Upper lobe of left lung (tissue), 4 donors: ENCODE measurements around the gene DPP10.

Source experiments
- CTCF ChIP-seq, 6 experiments: fragments of 450-650 bp in 4 of 6; fragments of 200-600 bp in 2 of 6; sonication (generic) in 2 of 6; IDR thresholded peaks; one replicate each; pipeline ENCODE4 v1.5.1; 2016 to 2019; ENCODE audit warnings: antibody characterized with exemption in 6 of 6
- EP300 ChIP-seq, 4 donors: sonication (generic); formaldehyde crosslinking; IDR thresholded peaks; one replicate each; pipeline ENCODE4 v1.5.1; 2017; ENCODE audit warnings: antibody characterized with exemption in 4 of 4, control low read depth in 2 of 4
- POLR2A ChIP-seq, 4 donors: fragments of 450-650 bp; IDR thresholded peaks; one replicate each; pipeline ENCODE4 v1.5.1; 2016 to 2017; ENCODE audit warnings: antibody characterized with exemption in 4 of 4, mild to moderate bottlenecking in 2 of 4

DNA sequence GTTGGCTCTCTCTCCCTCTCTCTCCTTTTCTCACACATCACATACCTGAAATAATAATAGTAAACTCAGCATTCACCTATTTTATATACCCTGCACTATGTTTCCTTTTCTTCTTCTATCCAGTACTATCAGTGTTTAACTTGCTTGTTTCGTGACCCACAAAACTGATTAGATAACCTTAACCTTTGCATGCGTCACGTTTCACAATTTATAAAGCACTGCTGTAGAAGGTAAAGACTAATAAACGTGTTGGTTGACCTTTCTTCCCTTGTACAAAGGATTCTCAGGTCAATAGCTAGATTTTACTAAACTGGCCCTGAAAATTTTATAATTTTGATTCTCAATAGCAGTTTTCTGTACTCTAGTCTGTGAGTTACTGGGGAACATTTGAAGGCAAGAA, 791.7 kb downstream of the DPP10 start:
- no peak for TF ChIP-seq POLR2A (IDR thresholded peaks at IDR 0.05)
- no peak for TF ChIP-seq CTCF (IDR thresholded peaks at IDR 0.05)
- no peak for TF ChIP-seq EP300 (IDR thresholded peaks at IDR 0.05)
